Naive B cell (primary cell): ENCODE data around the gene ELAVL4. TPM values are rescaled to one million over a fixed set of nuclear protein-coding genes. Genes with fewer than 3 reads are reported as not detected.

Source experiments
- polyA plus RNA-seq, 6 donors: library from polyadenylated mRNA; unstranded; fragments of 300-500 nt; fragmentation: Illumina TruSeq; gene quantifications; one replicate each; pipeline ENCODE4 v1.2.3, GENCODE V29; 2021; ENCODE audit warnings: low read depth in 6 of 6

ELAVL4 gene
- polyA plus RNA-seq, 6 donors from 2014 or later: not detected

Other genes with a start within 250 kb of the ELAVL4 start
- gene AGBL4, start 85.0 kb upstream of the ELAVL4 start, polyA plus RNA-seq: under 1 TPM in 3 of 6 donors, not detected in 3; 0.18 to 0.32 (median 0.20) TPM